Kidney epithelial cell (primary cell): ENCODE results near the gene PCDHGA6. TPM values are rescaled to one million over a fixed set of nuclear protein-coding genes. Genes with fewer than 3 reads are reported as not detected.

Experiments
- DNase-seq: peaks from one replicate; pipeline ENCODE4 v3.0.0-alpha.2; 2010; ENCODE audit warnings: low read depth
- H3K27me3 ChIP-seq: 2 replicates; pipeline ENCODE4 v1.6.0; 2011; ENCODE audit warnings: low read length; ENCODE audit not compliant: control insufficient read depth, insufficient read depth
- H3K36me3 ChIP-seq: 2 replicates; pipeline ENCODE4 v1.5.1; 2011; ENCODE audit warnings: low read length; ENCODE audit not compliant: control insufficient read depth, insufficient read depth
- H3K4me3 ChIP-seq: 2 replicates; pipeline ENCODE4 v1.5.1; 2011; ENCODE audit warnings: low read depth, mild to moderate bottlenecking, control low read depth, low read length
- total RNA-seq: library from RNA; depleted of rRNA; stranded (reverse); fragments of >200 nt; gene quantifications from 2 replicates; pipeline ENCODE4 v1.2.3, GENCODE V29; 2015
- TF ChIP-seq, protein P1 (sequence below): IDR thresholded peaks from 2 replicates; pipeline ENCODE4 v1.5.1; 2011; ENCODE audit warnings: mild to moderate bottlenecking, moderate library complexity, low read length, control low read depth, inconsistent platforms; ENCODE audit not compliant: insufficient read depth, poor library complexity, severe bottlenecking

Gene PCDHGA6
- total RNA-seq, 1 donor from 2014 or later, result 1.7 TPM

DNA sequence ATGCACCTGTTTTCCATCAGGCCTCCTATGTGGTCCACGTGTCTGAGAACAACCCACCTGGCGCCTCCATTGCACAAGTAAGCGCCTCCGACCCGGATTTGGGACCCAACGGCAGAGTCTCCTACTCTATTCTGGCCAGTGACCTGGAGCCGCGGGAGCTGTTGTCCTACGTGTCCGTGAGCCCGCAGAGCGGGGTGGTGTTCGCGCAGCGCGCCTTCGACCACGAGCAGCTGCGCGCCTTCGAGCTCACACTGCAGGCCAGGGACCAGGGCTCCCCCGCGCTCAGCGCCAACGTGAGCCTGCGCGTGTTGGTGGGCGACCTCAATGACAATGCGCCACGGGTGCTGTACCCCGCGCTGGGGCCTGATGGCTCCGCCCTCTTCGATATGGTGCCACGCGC lies 22.1 kb upstream of the PCDHGA6 start:
- TF ChIP-seq, protein P1, sequence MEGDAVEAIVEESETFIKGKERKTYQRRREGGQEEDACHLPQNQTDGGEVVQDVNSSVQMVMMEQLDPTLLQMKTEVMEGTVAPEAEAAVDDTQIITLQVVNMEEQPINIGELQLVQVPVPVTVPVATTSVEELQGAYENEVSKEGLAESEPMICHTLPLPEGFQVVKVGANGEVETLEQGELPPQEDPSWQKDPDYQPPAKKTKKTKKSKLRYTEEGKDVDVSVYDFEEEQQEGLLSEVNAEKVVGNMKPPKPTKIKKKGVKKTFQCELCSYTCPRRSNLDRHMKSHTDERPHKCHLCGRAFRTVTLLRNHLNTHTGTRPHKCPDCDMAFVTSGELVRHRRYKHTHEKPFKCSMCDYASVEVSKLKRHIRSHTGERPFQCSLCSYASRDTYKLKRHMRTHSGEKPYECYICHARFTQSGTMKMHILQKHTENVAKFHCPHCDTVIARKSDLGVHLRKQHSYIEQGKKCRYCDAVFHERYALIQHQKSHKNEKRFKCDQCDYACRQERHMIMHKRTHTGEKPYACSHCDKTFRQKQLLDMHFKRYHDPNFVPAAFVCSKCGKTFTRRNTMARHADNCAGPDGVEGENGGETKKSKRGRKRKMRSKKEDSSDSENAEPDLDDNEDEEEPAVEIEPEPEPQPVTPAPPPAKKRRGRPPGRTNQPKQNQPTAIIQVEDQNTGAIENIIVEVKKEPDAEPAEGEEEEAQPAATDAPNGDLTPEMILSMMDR, result no peak
- Histone ChIP-seq H3K36me3 (no peaks in the 10 kb centered on the region), H3K27me3 (peaks cover 16% of the 10 kb centered on the region), H3K4me3 (no peak overlapping the region)
- no peak for DNase-seq

DNA sequence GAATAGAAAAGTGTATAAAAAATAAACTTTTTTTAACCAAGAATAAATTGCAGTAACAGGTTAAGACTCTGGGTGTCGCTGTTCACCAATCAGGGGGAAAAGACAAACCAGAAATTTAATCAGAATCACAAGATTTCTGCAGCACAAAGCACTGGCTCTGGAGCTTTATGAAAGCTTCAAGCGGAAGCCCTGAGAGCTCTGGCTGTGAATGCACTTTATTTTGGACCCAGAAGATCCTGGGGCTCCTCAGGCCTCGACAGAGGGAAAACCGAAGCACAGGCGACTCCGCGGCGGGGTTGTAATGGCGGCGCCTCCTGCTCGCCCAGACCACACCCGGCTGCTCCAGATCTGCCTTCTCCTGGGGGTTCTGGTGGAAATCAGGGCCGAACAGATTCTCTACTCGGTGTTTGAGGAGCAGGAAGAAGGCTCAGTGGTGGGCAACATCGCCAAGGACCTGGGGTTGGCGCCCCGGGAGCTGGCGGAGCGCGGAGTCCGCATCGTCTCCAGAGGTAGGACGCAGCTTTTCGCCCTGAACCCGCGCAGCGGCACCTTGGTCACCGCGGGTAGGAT lies 18.7 kb upstream of the PCDHGA6 start, which contains the start of gene PCDHGA4:
Gene PCDHGA4 (plus strand): TSS at position 122 of the 570 bp plus-strand sequence. CDS start 87 bp downstream, at position 209.
- no peak for DNase-seq
- Histone ChIP-seq H3K4me3 (no peak within 1 kb of the TSS), H3K36me3 (no peaks in the 10 kb centered on the region), H3K27me3 (peaks cover 18% of the 10 kb centered on the region)
- TF ChIP-seq, protein P1, result peak; percentile 14

DNA sequence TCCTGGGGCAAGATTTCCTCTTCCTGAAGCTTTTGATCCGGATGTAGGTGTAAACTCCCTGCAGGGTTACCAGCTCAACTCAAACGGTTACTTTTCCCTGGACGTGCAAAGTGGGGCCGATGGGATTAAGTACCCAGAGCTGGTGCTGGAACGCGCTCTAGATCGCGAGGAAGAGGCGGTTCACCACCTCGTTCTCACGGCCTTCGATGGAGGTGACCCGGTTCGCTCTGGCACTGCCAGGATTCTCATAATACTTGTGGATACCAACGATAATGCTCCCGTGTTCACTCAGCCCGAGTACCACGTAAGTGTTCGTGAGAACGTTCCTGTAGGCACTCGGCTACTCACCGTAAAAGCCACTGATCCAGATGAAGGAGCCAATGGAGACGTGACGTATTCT lies 18.1 kb upstream of the PCDHGA6 start:
- DNase-seq, result no peak
- H3K4me3 ChIP-seq, result no peak overlapping the region
- no peaks in the 10 kb centered on the region for H3K36me3 ChIP-seq
- H3K27me3 ChIP-seq, result peaks cover 17% of the 10 kb centered on the region
- TF ChIP-seq, protein P1, result no peak

GRCh38 chr5:141356133-141356532 lies 17.6 kb upstream of the PCDHGA6 start:
- Histone ChIP-seq H3K36me3 (no peaks in the 10 kb centered on the region), H3K27me3 (peaks cover 18% of the 10 kb centered on the region), H3K4me3 (no peak overlapping the region)
- no peak for DNase-seq
- TF ChIP-seq, protein P1, result no peak

GRCh38 chr5:141356950-141357349 lies 16.7 kb upstream of the PCDHGA6 start:
- H3K27me3 ChIP-seq, result peaks cover 16% of the 10 kb centered on the region
- no peaks in the 10 kb centered on the region for H3K36me3 ChIP-seq
- no peak overlapping the region for H3K4me3 ChIP-seq
- TF ChIP-seq, protein P1, result no peak
- DNase-seq, result no peak
